Activated naive CD8-positive, alpha-beta T cell treated with anti-CD3 and anti-CD28 coated beads, Interleukin-2, amount 50 U/mL, for 16 hours (primary cell): ENCODE measurements around the gene TRIM17.

Experiments used
- DNase-seq: peaks from one replicate; pipeline ENCODE4 v3.0.0-alpha.2; 2020; ENCODE audit warnings: low read depth, low spot score

TRIM17 gene

DNA sequence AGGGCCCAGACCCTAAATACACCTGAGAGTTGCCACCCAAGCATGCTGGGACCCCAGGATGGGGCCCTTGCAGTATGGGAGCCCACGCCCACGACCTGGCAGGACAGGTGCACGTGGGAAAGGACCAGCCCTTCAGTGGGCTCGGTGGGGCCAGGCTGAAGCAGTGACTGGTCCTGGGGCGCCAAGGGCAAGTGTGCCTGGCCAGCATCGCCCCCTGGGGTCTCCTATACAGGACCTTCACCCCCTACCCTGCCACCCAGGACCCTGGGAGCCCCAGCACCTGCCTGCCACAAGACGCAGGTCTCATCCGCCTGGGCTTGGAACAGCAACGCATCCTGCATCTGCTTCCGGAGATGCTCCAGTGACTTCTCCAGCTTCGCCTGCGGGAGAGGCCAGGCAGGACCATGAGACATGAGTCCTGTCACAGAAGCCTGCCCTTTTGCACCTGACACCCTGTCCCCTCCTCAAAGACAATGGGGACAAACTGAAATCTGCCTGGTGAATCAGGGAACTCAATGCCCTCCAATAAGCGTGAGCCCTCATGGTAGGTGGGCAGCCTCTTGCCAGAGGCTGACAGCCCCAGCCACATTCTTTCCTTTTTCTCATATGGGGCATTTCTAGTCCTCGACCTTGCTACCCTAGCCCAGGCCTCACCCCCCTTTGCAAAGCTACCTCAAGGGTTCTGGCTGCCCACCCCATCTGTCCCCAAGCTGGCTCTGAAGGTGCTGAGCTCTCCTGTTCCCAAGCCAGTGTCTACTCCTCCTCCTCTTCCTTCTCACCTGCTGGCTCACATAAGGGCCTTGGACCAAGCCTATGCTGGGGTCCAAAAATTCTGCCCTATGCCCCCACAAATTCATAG, 14.7 kb downstream of the TRIM17 start:
- no peak for DNase-seq

GRCh38 chr1:228400692-228401454, 15.8 kb downstream of the TRIM17 start:
- DNase-seq = no peak

GRCh38 chr1:228400237-228400651, 16.4 kb downstream of the TRIM17 start:
- no peak for DNase-seq

- no peak for DNase-seq
Measured at GRCh38 chr1:228399531-228400236, 17.0 kb downstream of the TRIM17 start.

DNA sequence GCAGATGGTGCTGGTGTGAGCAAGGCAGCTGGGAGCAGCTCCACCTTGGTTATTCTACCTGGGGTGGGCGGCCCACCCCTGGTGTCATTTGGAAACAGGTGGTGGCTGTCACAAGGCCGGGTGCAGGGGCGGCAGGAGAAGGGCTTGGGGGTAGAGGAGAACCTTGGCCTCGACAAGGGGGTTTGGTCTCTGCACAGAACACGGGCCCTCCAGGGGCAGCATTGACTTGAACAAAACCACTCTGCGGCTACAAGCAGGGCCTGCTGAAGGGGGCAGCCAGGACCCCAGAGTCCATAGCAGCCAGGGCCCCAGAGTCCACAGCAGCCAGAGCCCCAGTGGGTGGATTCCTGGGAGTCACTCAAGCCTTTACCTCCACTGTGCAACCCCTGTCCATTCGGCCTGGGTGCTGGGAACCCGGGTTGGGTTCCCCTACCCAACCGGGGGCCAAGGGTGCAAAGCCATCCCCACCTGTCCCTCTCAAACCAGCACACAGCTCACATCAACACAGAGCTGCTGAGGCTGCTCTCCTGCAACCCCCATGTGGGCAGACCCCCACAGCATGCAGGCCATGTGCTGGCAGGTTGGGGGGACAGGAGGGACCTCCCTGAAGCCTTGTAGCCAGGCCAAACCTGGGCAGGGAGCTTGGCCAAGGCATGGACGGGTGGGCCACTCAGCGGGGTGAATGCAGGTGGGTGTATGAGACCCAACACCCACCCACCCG, 17.8 kb downstream of the TRIM17 start:
- DNase-seq = no peak

GRCh38 chr1:228397966-228398365, 18.7 kb downstream of the TRIM17 start:
- DNase-seq = no peak

DNA sequence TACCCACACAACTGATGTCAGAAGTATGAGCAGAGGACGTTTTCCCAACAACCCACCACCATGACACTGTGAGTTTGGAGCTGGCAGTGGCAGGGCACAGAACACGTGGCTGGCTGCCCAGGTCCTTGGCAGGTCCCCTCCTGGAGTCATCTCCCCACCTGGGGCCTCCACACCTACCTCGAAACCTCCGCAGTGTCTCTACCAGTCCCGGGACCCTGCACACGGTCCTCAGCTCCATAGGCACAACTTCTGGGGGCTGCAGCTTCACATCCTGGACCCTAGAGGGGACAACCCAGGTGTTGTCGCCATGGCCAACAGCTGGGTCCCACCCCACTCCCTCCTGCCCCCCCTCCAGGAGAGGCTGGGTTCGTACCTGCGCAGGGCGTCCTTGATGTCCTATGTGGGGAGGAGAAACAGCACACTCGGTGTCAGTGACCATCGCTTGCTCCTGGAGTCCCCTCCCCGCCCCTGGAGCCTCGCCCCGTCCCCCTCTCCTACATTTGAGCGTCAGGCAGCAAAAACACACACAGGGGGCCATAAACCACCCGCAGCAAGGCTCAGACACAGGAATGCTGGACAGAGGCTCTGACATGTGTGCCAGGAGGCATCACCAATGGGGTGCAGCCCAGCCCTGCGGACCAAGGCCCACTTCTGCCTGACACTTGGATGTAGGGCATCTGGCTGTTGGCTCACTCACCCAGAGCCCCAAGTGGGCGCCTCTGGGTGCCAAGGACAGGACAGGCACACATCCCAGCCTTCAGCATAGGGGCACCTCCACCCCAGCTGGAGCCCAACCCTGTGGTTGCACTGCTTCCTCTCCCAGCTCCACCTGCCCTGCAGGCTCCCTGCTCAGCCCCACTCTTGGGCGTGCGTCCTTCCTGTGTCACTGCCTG, 19.6 kb downstream of the TRIM17 start:
- no peak for DNase-seq

GRCh38 chr1:228394571-228395394, 21.9 kb downstream of the TRIM17 start:
- DNase-seq = no peak

DNA sequence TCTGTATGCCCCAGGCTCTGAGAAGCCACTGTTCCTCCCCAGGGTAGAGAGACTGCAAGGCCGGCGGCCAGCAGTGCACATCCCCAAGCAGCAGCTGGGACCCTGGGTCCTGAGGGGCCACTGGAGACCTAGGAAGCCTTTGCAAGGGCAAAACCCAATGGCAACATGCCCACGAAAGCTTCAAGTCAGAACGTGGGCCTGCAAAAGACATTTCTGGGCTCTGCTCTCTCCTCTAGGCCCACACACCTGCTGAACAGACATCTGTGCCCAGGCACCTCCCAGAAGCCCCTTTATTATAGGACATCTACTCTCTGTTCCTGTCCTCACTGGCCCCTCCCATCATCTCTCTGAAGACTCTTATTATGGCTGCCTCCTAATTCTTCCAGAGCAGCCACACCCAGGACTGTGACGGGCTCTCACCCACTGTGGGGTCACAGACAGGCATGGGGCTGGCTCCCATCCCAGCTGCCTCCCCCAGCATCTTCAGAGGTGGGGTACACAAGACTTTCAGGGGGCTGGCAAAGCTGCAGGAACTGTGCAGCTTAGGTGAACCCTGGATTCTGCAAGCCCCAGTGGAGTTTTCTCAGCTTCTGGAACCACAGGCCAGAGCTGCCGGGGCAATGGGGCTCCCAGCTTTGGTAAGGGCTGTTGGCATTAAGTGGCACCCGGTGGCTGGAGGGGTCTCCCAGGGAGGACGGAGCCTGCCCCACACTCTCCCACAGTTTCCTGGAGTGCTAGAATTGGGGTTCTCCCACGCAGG, 22.7 kb downstream of the TRIM17 start:
- DNase-seq = no peak

GRCh38 chr1:228393268-228393701, 23.4 kb downstream of the TRIM17 start:
- DNase-seq = no peak

DNA sequence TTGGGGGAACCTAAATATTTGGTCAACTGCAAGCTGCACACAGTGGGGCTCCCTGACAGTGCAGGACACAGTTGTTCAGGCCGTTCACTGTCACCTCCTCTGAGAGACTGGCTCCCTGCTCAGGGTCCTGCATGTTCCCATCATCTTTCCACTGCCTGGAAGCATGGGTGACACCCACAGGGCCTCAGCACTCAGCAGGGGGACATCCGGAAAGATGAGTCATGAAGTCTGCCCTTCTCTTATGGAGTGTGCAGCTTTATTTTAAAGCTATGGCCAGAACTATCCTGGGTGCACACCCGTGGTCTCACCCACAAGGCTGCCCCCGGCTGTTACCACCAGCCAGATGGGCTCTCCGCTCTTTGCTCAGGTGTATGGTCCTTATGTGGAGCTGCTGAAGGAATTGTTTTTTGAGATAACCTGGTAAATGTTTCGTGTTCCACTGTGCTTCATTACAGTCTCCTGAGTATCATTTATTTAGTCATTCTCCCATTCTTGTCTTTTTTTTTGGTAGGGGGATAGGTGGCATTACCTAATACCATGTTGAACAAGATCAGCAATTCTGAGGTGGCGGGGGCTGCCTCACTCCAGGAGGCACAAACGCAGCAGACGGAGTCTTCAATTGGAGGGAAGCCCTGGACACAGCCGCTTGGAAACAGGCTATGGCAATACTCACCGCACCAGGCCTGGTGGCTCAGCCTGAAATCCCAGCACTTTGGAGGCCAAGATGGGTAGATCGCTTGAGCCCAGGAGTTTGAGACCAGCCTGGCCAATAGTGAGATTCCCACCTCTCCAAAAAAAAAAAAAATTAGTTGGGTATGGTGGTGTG, 24.3 kb downstream of the TRIM17 start:
- no peak for DNase-seq

- no peak for DNase-seq
Measured at GRCh38 chr1:228391411-228392020, 25.1 kb downstream of the TRIM17 start.

GRCh38 chr1:228390649-228391048, 26.0 kb downstream of the TRIM17 start:
- DNase-seq = no peak

- DNase-seq = no peak
Measured at GRCh38 chr1:228387321-228387720, 29.3 kb downstream of the TRIM17 start.

GRCh38 chr1:228385232-228385631, 31.4 kb downstream of the TRIM17 start:
- DNase-seq = no peak

GRCh38 chr1:228383773-228384172, 32.9 kb downstream of the TRIM17 start:
- DNase-seq = no peak

DNA sequence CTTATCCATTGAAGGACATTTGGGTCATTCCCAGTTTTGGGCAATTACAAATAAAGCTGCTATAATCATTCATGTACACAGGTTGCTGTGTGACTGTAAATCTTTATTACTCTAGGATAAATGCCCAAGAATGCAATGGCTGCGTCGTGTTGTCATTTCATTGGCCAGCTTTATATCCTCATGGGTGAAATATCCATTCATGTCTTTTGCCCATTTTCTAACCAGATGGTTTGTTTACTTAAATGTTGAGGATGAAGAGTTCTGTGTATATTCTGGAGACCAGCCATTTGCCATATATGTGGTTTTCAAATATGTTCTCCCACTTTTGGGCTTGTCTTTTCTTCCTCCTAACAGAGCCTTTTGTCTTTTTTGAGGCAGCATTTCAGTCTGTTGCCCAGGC, 35.3 kb downstream of the TRIM17 start:
- no peak for DNase-seq

- DNase-seq = no peak
Measured at GRCh38 chr1:228379666-228380065, 37.0 kb downstream of the TRIM17 start.
